GM13976 (cell line): Measurements from ENCODE around the gene HM13.

ENCODE experiments used
- DNase-seq: peaks from one replicate; pipeline ENCODE4 v3.0.0; 2012; ENCODE audit warnings: low spot score
- CTCF ChIP-seq: IDR thresholded peaks from 2 replicates; pipeline ENCODE4 v1.5.1; 2012; ENCODE audit warnings: borderline replicate concordance, mild to moderate bottlenecking; ENCODE audit not compliant: insufficient read depth; ENCODE audit errors: extremely low read depth, missing control alignments, control extremely low read depth
- in situ Hi-C: fragments of 300-500 bp; cut with MboI; formaldehyde crosslinking; loops from one replicate; pipeline ENCODE4 v1.12.0; 2022; ENCODE audit warnings: low sequenced_read_pairs, mixed read lengths, inconsistent platforms; ENCODE audit not compliant: unreplicated experiment

The HM13 gene

GRCh38 chr20:31603822-31604566 lies 89.8 kb downstream of the HM13 start:
- in situ Hi-C loops = no loop called here

GRCh38 chr20:31604567-31605030 lies 90.4 kb downstream of the HM13 start:
- in situ Hi-C loops = no loop called here
- no peak for TF ChIP-seq CTCF
- DNase-seq = no peak

More at GRCh38 chr20:31603822-31604566, 89.8 kb downstream of the HM13 start:
- TF ChIP-seq CTCF = no peak
- DNase-seq = peak; percentile 91

- in situ Hi-C loops = no loop called here
- peak; percentile 93 for DNase-seq
- no peak for TF ChIP-seq CTCF
Observed at GRCh38 chr20:31605031-31605901, 91.0 kb downstream of the HM13 start, which contains the start of gene ID1. TSS of gene ID1 (plus strand) at chr20:31605289. CDS start at chr20:31605388, 99 bp downstream.

- DNase-seq = no peak
- TF ChIP-seq CTCF = no peak
- in situ Hi-C loops = no loop called here
Observed at GRCh38 chr20:31605902-31606803, 91.9 kb downstream of the HM13 start.

GRCh38 chr20:31606804-31607639 lies 92.8 kb downstream of the HM13 start:
- in situ Hi-C loops = no loop called here
- no peak for DNase-seq
- no peak for TF ChIP-seq CTCF
